HepG2 (cell line): Measurements from ENCODE around the gene SERPINE2. TPM values are rescaled to one million over a fixed set of nuclear protein-coding genes. Genes with fewer than 3 reads are reported as not detected.

Source experiments
- ATF7 ChIP-seq, 2 experiments: fragments of 450-650 bp in 1 of 2; sonication (generic) in 1 of 2; formaldehyde crosslinking in 1 of 2; IDR thresholded peaks; 2 replicates each; pipeline versions ENCODE4 v1.4.0 to v1.6.1; 2016 to 2020; ENCODE audit warnings: antibody characterized with exemption in 1 of 2, mild to moderate bottlenecking in 1 of 2, missing genetic modification reagents in 1 of 2
- DDIT3 ChIP-seq: sonication (generic); formaldehyde crosslinking; IDR thresholded peaks from 2 replicates; pipeline ENCODE4 v1.4.0; 2020; ENCODE audit warnings: mild to moderate bottlenecking, missing genetic modification reagents
- HNF4G ChIP-seq, 2 experiments: sonication (generic) in 1 of 2; formaldehyde crosslinking in 1 of 2; IDR thresholded peaks; 2 replicates each; pipeline versions ENCODE4 v1.4.0 to v1.6.1; 2011 to 2020; ENCODE audit warnings: borderline replicate concordance in 2 of 2, low read depth in 2 of 2, mild to moderate bottlenecking in 2 of 2, low read length in 1 of 2, missing genetic modification reagents in 1 of 2, moderate library complexity in 1 of 2
- IRF2 ChIP-seq: IDR thresholded peaks from 2 replicates; pipeline ENCODE4 v1.6.1; 2018; ENCODE audit warnings: missing genetic modification reagents, missing compliant biosample characterization
- JDP2 ChIP-seq: sonication (generic); formaldehyde crosslinking; IDR thresholded peaks from 2 replicates; pipeline ENCODE4 v1.8.1; 2022; ENCODE audit warnings: missing genetic modification reagents, borderline replicate concordance
- JUN ChIP-seq: sonication (generic); formaldehyde crosslinking; IDR thresholded peaks from 2 replicates; pipeline ENCODE4 v1.4.0; 2020; ENCODE audit warnings: mild to moderate bottlenecking, missing genetic modification reagents
- KAT7 ChIP-seq: IDR thresholded peaks from 2 replicates; pipeline ENCODE4 v1.6.1; 2018; ENCODE audit warnings: borderline replicate concordance, missing compliant biosample characterization
- NFE2L1 ChIP-seq: sonication (generic); formaldehyde crosslinking; IDR thresholded peaks from 2 replicates; pipeline ENCODE4 v1.4.0; 2020; ENCODE audit warnings: missing genetic modification reagents, mild to moderate bottlenecking, borderline replicate concordance
- SMAD1 ChIP-seq: sonication (generic); formaldehyde crosslinking; IDR thresholded peaks from 2 replicates; pipeline ENCODE4 v1.4.0; 2020; ENCODE audit warnings: missing genetic modification reagents, low read depth, mild to moderate bottlenecking, borderline replicate concordance
- SMARCC2 ChIP-seq: fragments of 450-650 bp; IDR thresholded peaks from 2 replicates; pipeline ENCODE4 v1.6.1; 2017; ENCODE audit warnings: antibody characterized with exemption, mild to moderate bottlenecking
- TEAD3 ChIP-seq: optimal IDR thresholded peaks from 2 replicates; pipeline ENCODE3; 2016; ENCODE audit warnings: borderline replicate concordance
- TFE3 ChIP-seq: IDR thresholded peaks from 2 replicates; pipeline ENCODE4 v1.6.1; 2016
- ZFAT ChIP-seq: sonication (generic); formaldehyde crosslinking; conservative IDR thresholded peaks from 2 replicates; pipeline ENCODE4 v1.8.1; 2023; ENCODE audit warnings: missing genetic modification reagents, inconsistent platforms
- ZMYM2 ChIP-seq: sonication (generic); formaldehyde crosslinking; IDR thresholded peaks from 2 replicates; pipeline ENCODE4 v1.8.0; 2022; ENCODE audit warnings: mild to moderate bottlenecking, missing genetic modification reagents
- ZNF549 ChIP-seq: sonication (generic); formaldehyde crosslinking; IDR thresholded peaks from 2 replicates; pipeline ENCODE4 v1.5.0; 2020; ENCODE audit warnings: missing genetic modification reagents
- ZNF776 ChIP-seq: sonication (generic); formaldehyde crosslinking; IDR thresholded peaks from 2 replicates; pipeline ENCODE4 v1.4.0; 2020; ENCODE audit warnings: mild to moderate bottlenecking, missing genetic modification reagents
- polyA plus RNA-seq, 8 experiments: library from polyadenylated mRNA; depleted of rRNA in 3 of 8; stranded (reverse) in 7 of 8; unstranded in 1 of 8; fragments of >200 nt; fragmentation: Illumina TruSeq in 4 of 8; extraction: Trizol in 4 of 8; gene quantifications; 2 replicates each; pipeline versions ENCODE4 v1.2.1 to v1.2.3, GENCODE V29; 2011 to 2016; ENCODE audit warnings: low read depth in 4 of 8, missing spikeins in 1 of 8, mixed read lengths in 1 of 8; ENCODE audit not compliant: insufficient read depth in 1 of 8
- total RNA-seq, 5 experiments: library from RNA; depleted of rRNA; stranded (reverse); fragments of >200 nt; fragmentation: Illumina TruSeq; extraction: Trizol; gene quantifications; 2 replicates each; pipeline ENCODE4 v1.2.3, GENCODE V29; 2016; ENCODE audit warnings: low read depth in 1 of 5
- TF ChIP-seq, protein P1 (sequence below): sonication (generic); formaldehyde crosslinking; IDR thresholded peaks from 2 replicates; pipeline ENCODE4 v1.4.0; 2020; ENCODE audit warnings: missing genetic modification reagents
- TF ChIP-seq, protein P2 (sequence below): sonication (generic); formaldehyde crosslinking; IDR thresholded peaks from 2 replicates; pipeline ENCODE4 v1.4.0; 2020; ENCODE audit warnings: missing genetic modification reagents
- TF ChIP-seq, protein P3 (sequence below): sonication (generic); formaldehyde crosslinking; IDR thresholded peaks from 2 replicates; pipeline ENCODE4 v1.5.0; 2020; ENCODE audit warnings: mild to moderate bottlenecking, missing genetic modification reagents, borderline replicate concordance

Gene SERPINE2
- total and polyA plus RNA-seq, 2 of the 13 experiments (the other 11 are each of a cell fraction or from before 2014, with no cell fraction given), result 7.9 to 18.1 TPM

DNA sequence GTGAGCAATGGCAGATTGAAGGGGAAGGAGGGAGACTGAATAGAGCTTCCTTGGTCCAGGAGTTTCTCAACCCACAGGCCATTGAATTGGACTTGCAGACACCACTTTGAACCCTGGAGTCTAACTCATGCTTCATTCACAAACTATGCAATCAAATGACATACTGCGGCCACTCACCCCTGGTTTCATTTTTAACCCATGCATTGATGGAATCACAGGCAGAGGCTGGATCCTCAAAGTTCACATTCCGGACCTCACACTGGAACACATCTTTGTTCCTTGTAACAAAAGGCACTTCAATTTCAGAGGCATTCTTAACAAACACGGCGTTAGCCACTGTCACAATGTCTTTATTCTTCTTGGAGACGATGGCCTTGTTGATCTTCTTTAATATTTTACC lies 41.1 kb downstream of the SERPINE2 start (continued):
- TF ChIP-seq, protein P1, sequence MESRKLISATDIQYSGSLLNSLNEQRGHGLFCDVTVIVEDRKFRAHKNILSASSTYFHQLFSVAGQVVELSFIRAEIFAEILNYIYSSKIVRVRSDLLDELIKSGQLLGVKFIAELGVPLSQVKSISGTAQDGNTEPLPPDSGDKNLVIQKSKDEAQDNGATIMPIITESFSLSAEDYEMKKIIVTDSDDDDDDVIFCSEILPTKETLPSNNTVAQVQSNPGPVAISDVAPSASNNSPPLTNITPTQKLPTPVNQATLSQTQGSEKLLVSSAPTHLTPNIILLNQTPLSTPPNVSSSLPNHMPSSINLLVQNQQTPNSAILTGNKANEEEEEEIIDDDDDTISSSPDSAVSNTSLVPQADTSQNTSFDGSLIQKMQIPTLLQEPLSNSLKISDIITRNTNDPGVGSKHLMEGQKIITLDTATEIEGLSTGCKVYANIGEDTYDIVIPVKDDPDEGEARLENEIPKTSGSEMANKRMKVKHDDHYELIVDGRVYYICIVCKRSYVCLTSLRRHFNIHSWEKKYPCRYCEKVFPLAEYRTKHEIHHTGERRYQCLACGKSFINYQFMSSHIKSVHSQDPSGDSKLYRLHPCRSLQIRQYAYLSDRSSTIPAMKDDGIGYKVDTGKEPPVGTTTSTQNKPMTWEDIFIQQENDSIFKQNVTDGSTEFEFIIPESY (CRISPR knock-in tag), result 0 out of 2 replicates have a peak, but pooled peaks have one; percentile 17
- TF ChIP-seq, protein P2, sequence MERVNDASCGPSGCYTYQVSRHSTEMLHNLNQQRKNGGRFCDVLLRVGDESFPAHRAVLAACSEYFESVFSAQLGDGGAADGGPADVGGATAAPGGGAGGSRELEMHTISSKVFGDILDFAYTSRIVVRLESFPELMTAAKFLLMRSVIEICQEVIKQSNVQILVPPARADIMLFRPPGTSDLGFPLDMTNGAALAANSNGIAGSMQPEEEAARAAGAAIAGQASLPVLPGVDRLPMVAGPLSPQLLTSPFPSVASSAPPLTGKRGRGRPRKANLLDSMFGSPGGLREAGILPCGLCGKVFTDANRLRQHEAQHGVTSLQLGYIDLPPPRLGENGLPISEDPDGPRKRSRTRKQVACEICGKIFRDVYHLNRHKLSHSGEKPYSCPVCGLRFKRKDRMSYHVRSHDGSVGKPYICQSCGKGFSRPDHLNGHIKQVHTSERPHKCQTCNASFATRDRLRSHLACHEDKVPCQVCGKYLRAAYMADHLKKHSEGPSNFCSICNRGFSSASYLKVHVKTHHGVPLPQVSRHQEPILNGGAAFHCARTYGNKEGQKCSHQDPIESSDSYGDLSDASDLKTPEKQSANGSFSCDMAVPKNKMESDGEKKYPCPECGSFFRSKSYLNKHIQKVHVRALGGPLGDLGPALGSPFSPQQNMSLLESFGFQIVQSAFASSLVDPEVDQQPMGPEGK, result 0 out of 2 replicates have a peak, but pooled peaks have one; percentile 12
- TF ChIP-seq TFE3 (0 out of 2 replicates have a peak, but pooled peaks have one; percentile 53), JDP2 (CRISPR knock-in tag) (no peak), TEAD3 (peak; percentile 93), DDIT3 (CRISPR knock-in tag) (no peak), IRF2 (peak; percentile 55; the same call in 1 of the 2 replicates), JUN (CRISPR knock-in tag) (0 out of 2 replicates have a peak, but pooled peaks have one; percentile 53), SMAD1 (CRISPR knock-in tag) (no peak), NFE2L1 (CRISPR knock-in tag) (no peak), ZNF549 (CRISPR knock-in tag) (no peak), KAT7 (CRISPR knock-in tag) (0 out of 2 replicates have a peak, but pooled peaks have one; percentile 36), ZMYM2 (CRISPR knock-in tag) (peak; percentile 53; the same call in 1 of the 2 replicates), SMARCC2 (no peak), ZNF776 (CRISPR knock-in tag) (no peak), ATF7 (IDR thresholded peaks at IDR 0.05) (no peak), ATF7 (CRISPR knock-in tag; IDR thresholded peaks at IDR 0.05) (0 out of 2 replicates have a peak, but pooled peaks have one; percentile 34), HNF4G (IDR thresholded peaks at IDR 0.05; ENCODE audit: borderline replicate concordance, low read depth, low read length) (peak; percentile 75; the same call in 1 of the 2 replicates), HNF4G (CRISPR knock-in tag; IDR thresholded peaks at IDR 0.05; ENCODE audit: borderline replicate concordance, low read depth) (no peak), ZFAT (no peak)
- TF ChIP-seq, protein P3, sequence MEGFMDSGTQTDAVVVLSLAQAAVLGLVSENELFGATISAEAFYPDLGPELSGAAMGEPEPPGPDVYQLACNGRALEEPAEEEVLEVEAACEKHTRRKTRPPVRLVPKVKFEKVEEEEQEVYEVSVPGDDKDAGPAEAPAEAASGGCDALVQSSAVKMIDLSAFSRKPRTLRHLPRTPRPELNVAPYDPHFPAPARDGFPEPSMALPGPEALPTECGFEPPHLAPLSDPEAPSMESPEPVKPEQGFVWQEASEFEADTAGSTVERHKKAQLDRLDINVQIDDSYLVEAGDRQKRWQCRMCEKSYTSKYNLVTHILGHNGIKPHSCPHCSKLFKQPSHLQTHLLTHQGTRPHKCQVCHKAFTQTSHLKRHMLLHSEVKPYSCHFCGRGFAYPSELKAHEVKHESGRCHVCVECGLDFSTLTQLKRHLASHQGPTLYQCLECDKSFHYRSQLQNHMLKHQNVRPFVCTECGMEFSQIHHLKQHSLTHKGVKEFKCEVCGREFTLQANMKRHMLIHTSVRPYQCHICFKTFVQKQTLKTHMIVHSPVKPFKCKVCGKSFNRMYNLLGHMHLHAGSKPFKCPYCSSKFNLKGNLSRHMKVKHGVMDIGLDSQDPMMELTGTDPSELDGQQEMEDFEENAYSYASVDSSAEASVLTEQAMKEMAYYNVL (CRISPR knock-in tag), result no peak
